Measurements from ENCODE around the gene IFRD1.
A peak's percentile ranks its signal among the peaks of the same experiment; 100 is the strongest.

Gene IFRD1, protein sequence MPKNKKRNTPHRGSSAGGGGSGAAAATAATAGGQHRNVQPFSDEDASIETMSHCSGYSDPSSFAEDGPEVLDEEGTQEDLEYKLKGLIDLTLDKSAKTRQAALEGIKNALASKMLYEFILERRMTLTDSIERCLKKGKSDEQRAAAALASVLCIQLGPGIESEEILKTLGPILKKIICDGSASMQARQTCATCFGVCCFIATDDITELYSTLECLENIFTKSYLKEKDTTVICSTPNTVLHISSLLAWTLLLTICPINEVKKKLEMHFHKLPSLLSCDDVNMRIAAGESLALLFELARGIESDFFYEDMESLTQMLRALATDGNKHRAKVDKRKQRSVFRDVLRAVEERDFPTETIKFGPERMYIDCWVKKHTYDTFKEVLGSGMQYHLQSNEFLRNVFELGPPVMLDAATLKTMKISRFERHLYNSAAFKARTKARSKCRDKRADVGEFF

DNA sequence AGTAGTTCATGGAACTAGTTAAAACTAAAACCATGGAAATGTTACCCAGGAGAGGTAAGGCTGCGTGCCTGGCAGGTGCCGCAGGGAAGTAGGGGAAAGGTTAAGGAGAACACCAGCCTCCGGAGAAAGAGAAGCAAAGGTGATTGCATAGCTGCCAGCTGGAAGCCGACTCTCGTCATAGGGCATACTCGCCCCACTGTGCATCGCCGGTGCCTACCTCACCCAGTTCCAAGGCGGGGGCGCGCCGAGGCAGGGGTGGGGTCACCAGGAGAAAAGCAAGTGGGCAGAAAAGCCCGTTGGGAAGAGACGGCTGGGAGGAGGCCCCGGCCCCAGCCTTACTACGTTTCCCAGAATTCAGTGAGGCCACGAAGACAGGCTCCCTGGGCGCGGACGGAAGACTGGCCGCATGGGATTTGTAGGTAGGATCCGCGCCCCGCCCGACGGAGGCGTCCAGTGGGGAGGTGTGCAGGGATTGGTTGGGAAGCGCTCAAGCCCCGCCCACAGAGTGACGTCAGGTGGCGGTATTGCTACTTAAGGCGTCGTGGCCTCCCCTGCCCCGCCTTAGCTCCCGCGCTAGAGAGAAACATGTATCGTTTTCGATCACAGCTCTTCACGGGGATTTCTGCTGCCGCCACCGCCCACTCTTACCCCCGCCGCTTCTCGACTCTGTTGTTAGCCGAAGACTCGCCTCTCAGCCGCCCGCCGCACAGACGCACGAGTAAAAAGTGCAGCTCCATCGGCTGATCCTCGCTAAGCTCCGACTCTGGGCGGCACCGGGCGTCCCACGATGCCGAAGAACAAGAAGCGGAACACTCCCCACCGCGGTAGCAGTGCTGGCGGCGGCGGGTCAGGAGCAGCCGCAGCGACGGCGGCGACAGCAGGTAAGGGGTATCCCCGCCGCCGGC is at the start of gene IFRD1:
IFRD1 (plus strand) TSS at position 559 of the 905 bp plus-strand sequence; CDS start at position 788, 229 bp downstream.
- DNase-seq = peak; percentile 97

DNA sequence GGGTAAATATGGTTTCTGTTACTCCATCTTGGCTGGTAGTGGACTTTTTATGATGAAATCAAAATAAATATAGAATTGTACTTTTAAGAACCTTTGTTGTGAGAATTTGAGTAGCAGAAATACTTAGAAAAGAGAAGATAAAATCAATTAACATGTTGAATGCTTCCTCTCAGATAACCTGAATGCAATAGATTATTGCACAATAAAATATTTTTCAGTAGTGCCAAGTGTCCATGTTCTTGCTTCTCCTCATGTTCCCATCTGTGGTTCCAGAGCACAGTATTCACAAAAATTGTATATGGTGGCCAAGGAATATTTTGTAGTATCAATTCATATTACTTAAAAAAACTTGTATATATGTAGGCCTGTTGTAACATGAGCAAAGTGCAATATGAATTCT is 45.9 kb upstream of the IFRD1 start:
- no peak for DNase-seq

DNA sequence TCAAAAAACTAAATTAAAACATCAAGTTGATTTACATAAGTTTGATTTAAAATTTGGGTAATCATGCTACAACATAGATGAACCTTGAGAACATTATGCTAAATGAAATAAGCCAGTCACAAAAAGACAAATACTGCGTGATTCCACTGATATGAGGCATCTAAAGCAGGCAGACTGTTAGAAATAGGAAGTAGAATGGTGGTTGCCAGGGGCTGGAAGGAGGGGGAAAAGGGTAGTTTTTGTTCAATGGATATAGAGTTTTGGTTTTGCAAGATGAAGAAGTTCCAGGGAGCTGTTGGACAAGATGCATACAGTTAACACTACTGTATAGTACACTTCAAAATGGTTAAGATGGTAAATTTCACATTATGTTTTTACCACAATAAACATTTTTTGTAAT is 45.0 kb upstream of the IFRD1 start:
- no peak for DNase-seq

DNA sequence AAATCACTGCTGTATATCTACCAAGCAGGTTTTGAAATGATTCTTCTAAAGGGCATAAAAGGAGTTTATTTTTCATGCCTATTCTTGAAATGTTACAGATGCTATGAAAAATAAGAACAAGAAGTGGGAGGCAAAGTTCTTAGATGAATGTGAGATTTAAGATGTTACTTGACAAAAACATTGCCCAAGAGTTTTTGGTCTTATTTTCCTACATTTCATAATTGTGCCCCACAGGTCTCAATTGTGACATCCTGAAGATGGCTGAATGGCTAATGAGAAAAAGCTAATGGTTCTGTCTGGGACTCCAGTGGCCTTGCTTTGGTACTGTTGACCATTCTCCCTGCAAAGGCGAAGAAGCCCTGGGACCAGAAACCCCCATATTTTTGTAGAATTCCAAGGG is 43.0 kb upstream of the IFRD1 start:
- DNase-seq = no peak

DNA sequence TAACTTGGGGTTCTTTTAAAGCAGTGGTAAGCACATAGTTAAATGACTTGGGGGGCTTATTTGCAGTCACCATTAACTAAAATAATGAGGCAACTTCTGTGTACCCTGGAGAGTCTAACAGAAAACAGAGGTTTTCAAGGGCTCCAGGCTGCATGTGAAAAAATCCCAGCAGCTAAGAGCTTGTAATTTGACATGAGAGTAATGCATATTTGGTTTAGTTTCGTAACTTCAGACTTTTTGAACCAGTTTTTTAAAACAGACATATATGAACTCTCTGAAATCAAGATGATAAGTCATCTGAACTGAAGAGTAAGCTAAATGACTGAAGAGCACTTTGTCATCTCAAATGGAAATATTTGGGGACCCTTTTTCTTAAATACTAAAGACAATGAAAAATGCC is 40.2 kb upstream of the IFRD1 start:
- no peak for DNase-seq

DNA sequence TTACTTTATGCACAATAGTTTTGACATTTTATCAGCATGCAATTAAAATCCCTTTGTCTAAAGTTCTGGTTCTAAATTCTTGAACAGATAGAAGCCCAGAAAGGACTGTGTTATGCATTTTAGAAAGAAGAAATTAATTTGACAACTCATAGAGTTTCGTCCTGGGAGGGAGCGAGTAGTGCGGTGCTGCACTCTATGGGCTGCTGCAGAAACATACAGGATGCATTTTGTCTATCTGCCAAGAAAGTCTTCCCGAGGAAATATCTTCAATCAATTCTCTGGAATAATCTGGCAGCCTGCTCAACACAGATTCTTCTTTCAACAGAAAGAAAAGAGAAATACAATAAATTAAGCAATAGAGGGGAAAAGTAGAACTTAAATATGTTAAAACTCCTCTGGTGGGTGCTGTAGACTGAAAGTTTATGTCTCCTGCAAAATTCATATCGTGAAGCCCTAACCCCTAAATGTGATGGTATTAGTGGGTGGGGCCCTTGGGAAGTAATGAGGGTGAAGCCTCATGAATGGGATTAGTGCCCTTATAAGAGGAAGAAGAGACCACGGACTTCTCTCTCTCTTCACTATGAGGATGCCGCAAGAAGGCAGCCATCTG is 39.0 kb upstream of the IFRD1 start:
- DNase-seq = no peak

DNA sequence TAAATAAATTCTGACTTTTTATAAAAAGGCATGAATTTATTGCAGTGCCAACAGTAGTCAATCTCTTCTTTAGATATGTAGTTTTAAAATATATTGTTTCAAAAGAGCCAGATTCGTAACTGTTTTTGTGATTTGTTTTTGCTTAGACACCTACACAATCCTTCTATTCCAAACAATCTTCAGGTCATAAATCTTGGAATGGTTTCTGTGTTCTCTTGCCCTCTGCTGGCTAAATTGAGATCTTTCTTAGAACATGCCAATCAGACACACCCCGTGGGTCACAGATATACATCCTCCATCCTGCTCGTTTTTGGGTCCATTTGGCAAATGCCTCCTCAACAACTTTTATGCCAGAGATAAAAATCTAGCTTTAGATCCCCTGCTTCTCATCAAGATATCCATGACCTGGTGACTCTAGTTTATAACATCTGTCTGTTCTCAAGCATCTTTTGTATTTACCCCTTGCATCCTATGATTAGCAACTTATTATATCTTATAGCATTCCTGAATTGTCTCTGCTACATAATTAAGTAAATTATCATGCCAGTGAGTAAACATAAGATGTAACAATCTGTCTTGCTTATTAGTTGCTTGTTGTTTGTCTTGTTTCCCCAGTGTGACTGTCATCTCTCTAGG is 35.3 kb upstream of the IFRD1 start:
- DNase-seq = no peak

DNA sequence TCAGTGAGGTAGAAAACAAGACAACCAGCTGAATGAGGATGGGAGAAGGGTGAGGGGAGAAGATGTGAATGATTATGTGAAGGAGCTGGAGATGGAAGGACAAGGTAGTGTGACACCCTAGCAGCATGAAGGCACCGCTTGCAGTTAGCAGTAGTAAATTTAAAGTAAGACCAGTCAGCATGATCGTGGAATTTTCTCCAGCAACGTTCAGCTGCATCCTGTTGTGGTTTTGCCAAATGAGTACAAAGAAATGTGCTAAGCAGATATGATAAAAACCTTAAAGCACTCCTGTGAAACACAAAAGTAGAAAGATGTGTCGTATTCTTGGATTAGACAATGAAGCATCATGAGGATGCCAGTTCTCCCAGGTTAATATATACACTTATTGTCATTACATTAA is 34.1 kb upstream of the IFRD1 start:
- DNase-seq = no peak

DNA sequence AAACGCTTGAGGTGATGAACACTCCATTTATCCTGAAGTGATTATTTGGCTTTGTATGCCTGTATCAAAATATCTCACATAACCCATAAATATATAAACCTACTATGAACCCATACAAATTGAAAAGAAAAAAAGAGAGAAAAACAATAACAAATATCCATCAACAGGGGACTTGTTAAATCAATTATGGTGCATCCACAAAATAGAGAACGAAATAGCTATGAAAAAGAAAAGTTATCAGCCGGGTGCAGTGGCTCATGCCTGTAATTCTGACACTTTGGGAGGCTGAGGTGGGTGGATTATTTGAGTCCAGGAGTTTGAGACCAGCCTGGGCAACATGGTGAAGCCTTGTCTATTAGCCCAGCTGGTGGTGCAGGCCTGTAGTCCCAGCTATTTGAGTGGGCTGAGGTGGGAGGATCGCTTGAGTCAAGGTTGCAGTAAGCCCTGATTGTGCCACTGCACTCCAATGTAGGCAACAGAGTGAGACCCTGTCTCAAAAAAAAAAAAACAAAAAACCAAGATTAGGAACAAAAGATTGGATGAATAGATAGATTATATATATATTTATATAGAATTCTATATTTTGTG is 30.6 kb upstream of the IFRD1 start:
- no peak for DNase-seq

DNA sequence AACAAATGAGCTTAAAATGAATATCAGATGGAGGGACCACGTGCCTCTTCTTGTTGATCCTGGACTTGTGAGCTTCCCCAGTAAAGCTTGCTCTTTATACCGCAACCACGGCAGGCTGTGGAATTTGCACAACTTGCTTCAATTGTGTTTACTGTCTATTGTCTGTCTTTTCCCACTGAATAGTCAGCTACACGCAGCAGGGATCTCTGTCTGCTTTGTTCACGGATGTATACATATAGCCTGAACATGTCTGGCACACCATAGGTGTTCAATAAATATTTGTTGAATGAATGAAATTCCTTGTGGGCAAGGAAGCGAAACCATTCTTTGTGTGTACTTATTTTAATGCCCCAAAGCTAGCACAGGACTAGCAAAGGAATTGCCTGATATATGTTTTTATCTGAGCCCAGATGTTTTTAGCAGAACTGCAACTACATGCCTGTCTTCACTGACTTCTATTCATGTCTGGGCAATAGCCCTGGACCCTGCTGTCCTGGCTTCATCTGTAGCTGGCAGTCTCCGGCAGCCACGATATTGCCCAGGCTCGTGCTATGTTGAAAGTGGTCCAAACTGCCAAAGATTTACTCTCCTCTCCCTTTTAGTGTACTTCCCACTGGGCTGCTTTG is 29.9 kb upstream of the IFRD1 start:
- DNase-seq = no peak

DNA sequence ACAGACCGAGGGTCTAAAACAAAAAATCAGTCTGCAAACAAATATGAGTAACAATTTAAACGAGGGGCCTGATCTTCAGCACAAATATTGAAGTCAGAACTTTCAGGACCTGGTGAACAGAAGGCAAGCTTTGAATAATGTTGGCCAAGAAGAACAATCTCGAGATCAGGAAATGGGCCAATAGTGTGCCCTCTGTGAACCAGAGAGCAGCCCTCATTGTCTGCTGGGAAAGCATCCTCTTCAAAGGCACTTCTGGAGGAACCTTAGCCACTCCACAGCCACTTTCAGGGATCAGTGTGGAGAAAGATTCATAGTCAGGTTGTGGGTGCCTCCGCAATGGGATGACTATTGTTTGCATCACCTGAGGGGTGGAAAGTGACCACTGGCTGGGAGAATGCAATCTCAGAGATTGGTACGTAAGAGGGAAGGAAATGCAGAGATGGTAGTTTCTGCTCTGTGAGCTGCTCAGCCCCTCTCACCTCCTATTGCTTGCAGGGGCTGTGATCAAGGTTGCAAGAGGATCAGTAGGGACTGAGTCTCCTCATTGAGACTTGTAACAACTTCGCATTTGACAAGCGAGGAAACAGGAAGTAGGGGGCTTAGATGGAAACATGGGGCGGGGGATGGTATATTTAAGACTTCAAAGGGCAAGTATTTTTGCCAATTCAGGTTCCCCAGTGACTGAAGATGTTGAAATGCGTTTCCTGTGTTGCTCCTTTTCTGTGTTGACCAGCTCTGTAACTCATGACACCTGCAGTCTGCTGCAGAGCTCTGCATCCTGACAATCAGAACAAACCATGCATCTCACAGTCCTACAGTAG is 28.4 kb upstream of the IFRD1 start:
- DNase-seq = no peak

DNA sequence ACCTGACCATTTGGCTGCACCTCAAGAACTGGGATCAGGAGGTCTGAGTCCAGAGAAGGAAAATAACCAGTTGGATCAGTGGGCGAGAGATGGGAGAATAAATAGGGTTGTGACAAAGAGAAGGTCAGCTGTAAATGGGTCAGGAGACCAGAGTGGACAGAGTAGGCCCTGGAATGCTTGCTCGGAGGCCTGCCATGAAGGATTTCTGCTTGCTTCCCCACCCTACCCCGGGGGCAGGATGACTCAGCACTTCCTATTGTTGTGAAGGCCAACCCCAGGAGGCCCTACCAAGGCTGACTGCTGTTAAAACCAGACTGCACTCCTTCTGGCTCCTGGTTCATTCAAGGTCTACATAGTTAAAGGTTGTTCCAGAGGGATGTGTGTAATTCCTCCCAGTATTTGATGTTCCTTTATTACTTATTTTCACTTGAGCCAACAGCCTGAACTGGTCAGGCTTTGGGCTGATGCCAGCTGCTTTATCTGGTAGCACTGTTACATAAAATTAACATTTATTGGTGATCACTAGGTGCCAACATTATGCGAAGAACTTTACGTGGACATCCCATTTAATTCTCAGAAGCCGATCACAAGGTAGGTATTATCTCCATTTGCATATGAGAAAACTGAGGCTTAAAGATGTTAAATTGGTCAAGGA is 27.3 kb upstream of the IFRD1 start:
- no peak for DNase-seq

DNA sequence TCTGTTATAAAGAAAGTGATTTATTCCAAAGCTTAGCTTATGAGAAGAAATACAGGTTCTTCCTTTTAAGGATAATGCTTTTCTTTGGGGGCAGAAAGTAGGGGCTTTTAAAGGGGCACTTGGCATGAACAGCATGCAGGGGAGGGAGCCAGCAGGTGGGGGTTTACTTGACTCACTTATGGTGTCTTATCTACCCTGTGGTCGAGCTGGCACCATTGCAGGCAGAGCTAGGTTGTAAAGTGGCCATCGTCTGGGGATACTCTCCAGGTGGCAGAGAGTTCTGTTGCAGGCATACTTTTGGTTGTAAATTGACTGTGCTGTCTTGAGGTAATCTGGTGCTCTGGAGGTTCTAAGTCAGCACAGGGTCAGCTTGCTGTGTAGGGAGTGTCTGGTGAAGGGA is 26.3 kb upstream of the IFRD1 start:
- DNase-seq = no peak

DNA sequence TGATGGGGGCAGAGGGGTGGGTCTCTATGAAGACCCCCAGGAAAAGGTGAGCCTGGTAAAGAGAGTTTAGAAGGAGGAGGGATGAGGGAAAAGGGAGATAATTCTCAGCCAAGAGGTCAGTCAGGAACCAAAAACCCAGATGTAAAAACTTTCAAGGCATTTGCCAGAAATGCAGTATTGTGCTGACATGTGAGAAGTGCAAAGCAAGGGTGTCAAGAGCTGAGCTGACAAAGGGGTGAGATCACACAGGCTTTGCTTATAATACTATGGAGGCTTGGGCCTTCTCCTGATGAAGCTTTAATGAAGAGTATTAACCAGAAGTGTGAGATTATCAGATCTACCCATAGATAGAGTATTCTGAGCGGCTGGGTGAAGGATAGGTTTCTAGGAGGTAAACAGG is 22.3 kb upstream of the IFRD1 start:
- no peak for DNase-seq

DNA sequence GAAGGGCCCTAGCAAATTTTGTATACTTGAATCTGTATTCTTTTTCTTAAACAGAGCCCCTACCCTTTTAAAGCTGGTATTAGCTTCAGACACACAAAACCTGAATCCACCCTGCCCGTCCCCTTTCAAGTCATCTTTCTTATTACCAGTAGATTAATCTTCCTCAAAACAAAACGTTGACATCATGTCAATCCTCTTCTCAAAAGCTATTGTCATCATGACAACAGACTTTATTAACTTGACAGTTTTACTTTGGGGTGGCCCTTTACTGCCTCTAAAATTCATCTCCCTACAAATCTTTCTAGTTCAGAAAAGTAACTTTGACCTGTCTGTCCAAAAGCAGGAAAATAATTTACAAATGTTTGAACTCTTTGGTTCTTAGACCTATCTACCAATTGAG is 21.5 kb upstream of the IFRD1 start:
- DNase-seq = no peak

DNA sequence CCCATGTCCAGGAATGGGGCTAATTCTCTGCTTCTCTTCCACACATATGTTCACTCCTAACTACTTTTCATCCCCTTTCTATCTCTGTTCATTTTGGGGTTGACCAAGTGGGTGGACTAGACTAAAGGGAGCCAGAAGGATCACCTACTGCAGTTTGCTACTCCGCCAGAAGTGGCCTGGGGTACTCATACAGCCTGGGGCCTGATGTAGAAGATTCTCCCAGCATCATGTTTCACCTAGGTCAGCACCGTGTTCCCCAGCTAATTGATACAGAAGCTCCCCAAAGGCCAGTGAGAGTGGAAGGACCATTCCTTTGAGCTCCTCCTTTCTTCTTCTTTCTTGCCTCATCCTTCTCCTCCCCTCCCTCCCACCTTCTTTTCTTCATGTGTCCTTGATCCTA is 19.6 kb upstream of the IFRD1 start:
- no peak for DNase-seq

DNA sequence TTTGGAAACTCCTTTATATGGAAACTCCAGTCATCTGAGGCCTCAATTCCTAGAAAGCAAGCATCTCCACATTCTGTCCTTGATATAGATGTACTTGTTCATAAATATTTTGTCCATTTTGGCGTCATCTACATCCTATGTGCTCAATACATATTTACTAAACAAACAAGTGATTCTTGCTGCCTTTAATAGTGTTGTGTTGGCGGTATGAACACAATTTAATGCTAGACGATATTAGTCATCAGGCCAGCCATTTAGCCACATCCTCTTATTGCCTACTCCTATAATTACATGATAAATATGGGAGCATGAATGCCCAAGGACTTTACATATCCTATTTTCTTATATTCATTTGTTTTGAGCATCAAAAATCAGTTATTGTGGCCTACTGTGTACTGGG is 18.5 kb upstream of the IFRD1 start:
- DNase-seq = no peak

DNA sequence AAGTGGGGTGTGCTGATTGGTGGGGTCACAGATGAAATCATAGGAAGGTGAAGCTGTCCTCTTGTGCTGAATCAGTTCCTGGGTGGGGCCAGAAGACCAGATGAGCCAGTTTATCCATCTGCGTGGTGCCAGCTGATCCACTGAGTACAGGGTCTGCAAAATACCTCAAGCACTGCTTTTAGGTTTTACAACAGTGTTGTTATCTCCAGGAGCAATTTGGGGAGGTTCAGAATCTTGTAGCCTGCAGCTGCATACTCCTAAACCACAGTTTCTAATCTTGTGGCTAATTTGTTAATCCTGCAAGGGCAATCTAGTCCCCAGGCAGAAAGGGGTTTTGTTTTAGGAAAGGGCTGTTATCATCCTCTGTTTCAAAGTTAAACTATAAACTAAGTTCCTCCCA is 17.0 kb upstream of the IFRD1 start:
- no peak for DNase-seq

DNA sequence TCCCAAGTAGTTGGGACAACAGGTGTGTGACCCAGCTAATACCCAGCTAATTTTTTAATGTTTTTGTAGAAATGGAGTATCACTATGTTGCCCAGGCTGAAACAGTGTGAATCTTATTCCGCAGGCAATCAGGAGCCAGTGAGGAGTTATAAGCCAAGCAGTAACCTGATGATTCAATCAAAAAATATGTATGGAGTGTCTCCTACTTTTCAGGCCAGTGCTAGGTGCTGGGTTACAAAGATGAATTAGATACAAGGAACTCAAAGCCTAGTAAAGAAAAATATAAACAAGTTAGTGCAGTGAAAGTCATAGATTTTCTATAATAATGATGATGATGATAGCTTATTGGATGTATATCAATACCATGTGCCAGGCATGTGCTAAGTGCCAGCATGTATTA is 13.2 kb upstream of the IFRD1 start:
- no peak for DNase-seq

DNA sequence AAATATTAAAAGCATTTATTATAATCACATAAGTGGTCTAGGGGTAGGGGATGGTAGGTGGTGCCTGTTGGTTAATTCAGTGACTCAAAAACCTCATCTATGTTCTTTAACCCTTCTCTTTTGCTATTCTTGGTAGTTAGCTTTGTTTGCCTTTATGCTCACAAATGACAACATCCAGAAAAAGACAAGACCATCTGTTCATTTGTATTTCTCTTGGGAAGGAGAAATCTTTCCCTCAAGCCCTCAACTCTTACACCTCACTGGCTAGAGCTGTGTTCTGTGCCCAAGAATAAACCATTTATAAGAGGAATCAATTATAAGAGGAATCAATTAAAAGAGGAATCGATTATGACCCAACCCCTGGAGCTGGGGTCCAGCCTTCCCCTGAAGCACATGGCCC is 10.8 kb upstream of the IFRD1 start:
- no peak for DNase-seq

DNA sequence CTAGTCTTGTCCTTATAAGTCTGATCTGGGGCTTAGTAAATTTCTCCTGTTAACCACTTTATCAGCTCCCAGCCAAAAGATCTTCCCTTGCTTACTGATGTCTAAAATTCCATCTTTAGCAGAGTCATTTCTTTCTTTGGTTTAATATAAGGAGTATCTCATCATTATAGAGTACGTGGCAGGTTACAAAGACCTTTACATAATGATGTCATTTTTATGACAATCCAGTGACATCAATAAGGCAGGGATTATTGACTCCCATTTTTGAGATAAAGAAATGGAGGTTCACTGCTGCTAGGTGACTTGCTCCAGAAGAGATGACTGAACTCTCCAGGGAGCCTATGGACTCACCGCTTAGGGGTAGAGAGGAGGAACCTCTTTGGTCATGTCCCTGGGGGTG is 8.1 kb upstream of the IFRD1 start:
- DNase-seq = no peak
